GM21360 (cell line): ENCODE results near the gene RANGRF.

ENCODE experiments used
- ATAC-seq: cut with Tn5 transposase; IDR thresholded peaks from one replicate; pipeline ENCODE4 v1.9.1; 2021; ENCODE audit warnings: mild to moderate bottlenecking, moderate library complexity; ENCODE audit not compliant: unreplicated experiment

RANGRF gene

GRCh38 chr17:8312726-8313600, 24.5 kb downstream of the RANGRF start:
- ATAC-seq, result no peak

- ATAC-seq, result no peak
Observed at GRCh38 chr17:8314797-8315763, 26.6 kb downstream of the RANGRF start.

- ATAC-seq, result no peak
Observed at GRCh38 chr17:8315764-8316217, 27.3 kb downstream of the RANGRF start.

GRCh38 chr17:8318010-8318935, 29.8 kb downstream of the RANGRF start:
- no peak for ATAC-seq

- ATAC-seq, result no peak
Observed at GRCh38 chr17:8320262-8320661, 31.8 kb downstream of the RANGRF start.

GRCh38 chr17:8320990-8321389, 32.5 kb downstream of the RANGRF start:
- ATAC-seq, result no peak

- ATAC-seq, result no peak
Observed at GRCh38 chr17:8322061-8322460, 33.6 kb downstream of the RANGRF start.

- no peak for ATAC-seq
Observed at GRCh38 chr17:8324132-8324531, 35.7 kb downstream of the RANGRF start.

GRCh38 chr17:8324923-8325322, 36.5 kb downstream of the RANGRF start:
- ATAC-seq, result no peak

- no peak for ATAC-seq
Observed at GRCh38 chr17:8326511-8327302, 38.2 kb downstream of the RANGRF start.

GRCh38 chr17:8327303-8327649, 38.8 kb downstream of the RANGRF start:
- no peak for ATAC-seq

GRCh38 chr17:8332128-8332527, 43.7 kb downstream of the RANGRF start:
- no peak for ATAC-seq

- ATAC-seq, result no peak
Observed at GRCh38 chr17:8332688-8333087, 44.2 kb downstream of the RANGRF start.

- no peak for ATAC-seq
Observed at GRCh38 chr17:8333281-8333680, 44.8 kb downstream of the RANGRF start.

GRCh38 chr17:8337802-8338752, 49.6 kb downstream of the RANGRF start:
- no peak for ATAC-seq

- no peak for ATAC-seq
Observed at GRCh38 chr17:8338753-8339140, 50.3 kb downstream of the RANGRF start.

- ATAC-seq, result no peak
Observed at GRCh38 chr17:8339540-8339939, 51.1 kb downstream of the RANGRF start, which contains the start of gene ODF4. TSS of gene ODF4 (plus strand) at chr17:8339840. CDS start at chr17:8340052, 212 bp downstream.
